Kidney epithelial cell (primary cell): ENCODE data around the gene UBC. TPM values are rescaled to one million over a fixed set of nuclear protein-coding genes. Genes with fewer than 3 reads are reported as not detected.
"Not testable (repeated sequence)": the region's sequence is repeated elsewhere in the genome, so short reads cannot be mapped to it uniquely, and the experiment has no call there.

Experiments used
- DNase-seq: peaks from one replicate; pipeline ENCODE4 v3.0.0-alpha.2; 2010; ENCODE audit warnings: low read depth
- H3K27me3 ChIP-seq: 2 replicates; pipeline ENCODE4 v1.6.0; 2011; ENCODE audit warnings: low read length; ENCODE audit not compliant: control insufficient read depth, insufficient read depth
- H3K36me3 ChIP-seq: 2 replicates; pipeline ENCODE4 v1.5.1; 2011; ENCODE audit warnings: low read length; ENCODE audit not compliant: control insufficient read depth, insufficient read depth
- H3K4me3 ChIP-seq: 2 replicates; pipeline ENCODE4 v1.5.1; 2011; ENCODE audit warnings: low read depth, mild to moderate bottlenecking, control low read depth, low read length
- CTCF ChIP-seq: IDR thresholded peaks from 2 replicates; pipeline ENCODE4 v1.5.1; 2011; ENCODE audit warnings: mild to moderate bottlenecking, moderate library complexity, low read length, control low read depth, inconsistent platforms; ENCODE audit not compliant: insufficient read depth, poor library complexity, severe bottlenecking
- total RNA-seq: library from RNA; depleted of rRNA; stranded (reverse); fragments of >200 nt; gene quantifications from 2 replicates; pipeline ENCODE4 v1.2.3, GENCODE V29; 2015

Gene UBC
- total RNA-seq, 1 donor from 2014 or later: 1,432 TPM

- H3K4me3 ChIP-seq: peak overlapping the region; percentile 100
- H3K36me3 ChIP-seq: peaks cover 3% of the 10 kb centered on the region
- H3K27me3 ChIP-seq: no peaks in the 10 kb centered on the region
- TF ChIP-seq CTCF: peak; percentile 63
- DNase-seq: no peak
Observed at GRCh38 chr12:124913474-124914391, 717 bp downstream of the UBC start.

GRCh38 chr12:124912529-124913287, 1.7 kb downstream of the UBC start:
- not testable (repeated sequence) for DNase-seq, H3K36me3 ChIP-seq, H3K27me3 ChIP-seq
- peak overlapping the region; percentile 100 for H3K4me3 ChIP-seq

GRCh38 chr12:124911521-124911920, 2.9 kb downstream of the UBC start:
- H3K27me3 ChIP-seq, H3K36me3 ChIP-seq, DNase-seq: not testable (repeated sequence)
- peak overlapping the region; percentile 13 for H3K4me3 ChIP-seq

GRCh38 chr12:124910561-124911478, 3.6 kb downstream of the UBC start:
- Histone ChIP-seq H3K27me3 (no peaks in the 10 kb centered on the region), H3K4me3 (peak overlapping the region; percentile 13), H3K36me3 (peaks cover 3% of the 10 kb centered on the region)
- no peak for DNase-seq
- no peak for TF ChIP-seq CTCF

- peaks cover 3% of the 10 kb centered on the region for H3K36me3 ChIP-seq
- H3K4me3 ChIP-seq: no peak overlapping the region
- no peaks in the 10 kb centered on the region for H3K27me3 ChIP-seq
- no peak for DNase-seq
- TF ChIP-seq CTCF: no peak
Observed at GRCh38 chr12:124909831-124910560, 4.5 kb downstream of the UBC start.

- Histone ChIP-seq H3K36me3 (no peaks in the 10 kb centered on the region), H3K4me3 (no peak overlapping the region), H3K27me3 (no peaks in the 10 kb centered on the region)
- TF ChIP-seq CTCF: peak; percentile 99
- peak; percentile 85 for DNase-seq
Observed at GRCh38 chr12:124906606-124907261, 7.7 kb downstream of the UBC start.
